Measurements from ENCODE around the gene FAM3A. TPM values are rescaled to one million over a fixed set of nuclear protein-coding genes. Genes with fewer than 3 reads are reported as not detected.
A peak's percentile ranks its signal among the peaks of the same experiment; 100 is the strongest.
"Not testable (repeated sequence)": the region's sequence is repeated elsewhere in the genome, so short reads cannot be mapped to it uniquely, and the experiment has no call there.

The FAM3A gene
- total RNA-seq, 4 donors from 2014 or later: 18.2 to 117 (median 101) TPM

GRCh38 chrX:154541896-154542722 is 26.1 kb upstream of the FAM3A start:
- Histone ChIP-seq H3K4me1 (peaks cover 0 to 10% (median 0%) of the 10 kb centered on the region in 4 donors), H3K27ac (peak overlapping the region; percentile 56 to 71 (median 60)), H3K4me3 (no peak overlapping the region), H3K27me3 (no peaks in the 10 kb centered on the region), H3K36me3 (no peaks in the 10 kb centered on the region), H3K9me3 (no peaks in the 10 kb centered on the region)
- DNase-seq: peak in 2 of 3 donors; percentile 34 to 63
- TF ChIP-seq CTCF (IDR thresholded peaks at IDR 0.05): no peak
- no peak for TF ChIP-seq POLR2A (IDR thresholded peaks at IDR 0.05)

- Histone ChIP-seq H3K27me3 (no peaks in the 10 kb centered on the region), H3K4me3 (no peak overlapping the region), H3K4me1 (peaks cover 0 to 10% (median 0%) of the 10 kb centered on the region in 4 donors), H3K36me3 (no peaks in the 10 kb centered on the region), H3K27ac (peak overlapping the region; percentile 56 to 71 (median 60)), H3K9me3 (no peaks in the 10 kb centered on the region)
- no peak for TF ChIP-seq CTCF (IDR thresholded peaks at IDR 0.05)
- no peak for TF ChIP-seq POLR2A (IDR thresholded peaks at IDR 0.05)
- DNase-seq: no peak
Measured at GRCh38 chrX:154541589-154541895, 25.5 kb upstream of the FAM3A start.

- peak overlapping the region in 1 of 4 donors; percentile 58 for H3K27ac ChIP-seq
- no peak overlapping the region for H3K4me3 ChIP-seq
Measured at GRCh38 chrX:154540897-154541535, 25.0 kb upstream of the FAM3A start.

GRCh38 chrX:154540365-154540764 is 24.3 kb upstream of the FAM3A start:
- not testable (repeated sequence) for DNase-seq, H3K4me3 ChIP-seq, H3K4me1 ChIP-seq, H3K36me3 ChIP-seq, H3K9me3 ChIP-seq, H3K27ac ChIP-seq, H3K27me3 ChIP-seq

More at GRCh38 chrX:154540897-154541535, 25.0 kb upstream of the FAM3A start:
- no peaks in the 10 kb centered on the region for H3K9me3 ChIP-seq
- no peak for TF ChIP-seq CTCF (IDR thresholded peaks at IDR 0.05)
- no peak for TF ChIP-seq POLR2A (IDR thresholded peaks at IDR 0.05)
- H3K27me3 ChIP-seq: no peaks in the 10 kb centered on the region
- no peak for DNase-seq
- H3K36me3 ChIP-seq: peaks cover 0 to under 1% (median 0%) of the 10 kb centered on the region in 3 donors
- peaks cover 0 to 8% (median 0%) of the 10 kb centered on the region in 4 donors for H3K4me1 ChIP-seq

- H3K36me3 ChIP-seq: peaks cover 0 to 4% (median 0%) of the 10 kb centered on the region in 3 donors
- no peaks in the 10 kb centered on the region for H3K9me3 ChIP-seq
- no peak overlapping the region for H3K4me3 ChIP-seq
- DNase-seq: no peak
- no peaks in the 10 kb centered on the region for H3K27me3 ChIP-seq
- TF ChIP-seq CTCF (IDR thresholded peaks at IDR 0.05): no peak
- peaks cover 0 to 10% (median 3%) of the 10 kb centered on the region in 4 donors for H3K4me1 ChIP-seq
- no peak overlapping the region for H3K27ac ChIP-seq
Measured at GRCh38 chrX:154539077-154539476, 23.0 kb upstream of the FAM3A start.

GRCh38 chrX:154535892-154536291 is 19.9 kb upstream of the FAM3A start:
- peaks cover 0 to 6% (median 2%) of the 10 kb centered on the region in 4 donors for H3K4me1 ChIP-seq
- no peak for DNase-seq
- no peaks in the 10 kb centered on the region for H3K9me3 ChIP-seq
- H3K27ac ChIP-seq: no peak overlapping the region
- no peak for TF ChIP-seq CTCF (IDR thresholded peaks at IDR 0.05)
- TF ChIP-seq POLR2A (IDR thresholded peaks at IDR 0.05): no peak
- H3K27me3 ChIP-seq: no peaks in the 10 kb centered on the region
- no peak overlapping the region for H3K4me3 ChIP-seq
- H3K36me3 ChIP-seq: peaks cover 0 to 14% (median 0%) of the 10 kb centered on the region in 3 donors
